H9 (cell line): Measurements from ENCODE around the gene SLC6A2. TPM values are rescaled to one million over a fixed set of nuclear protein-coding genes. Genes with fewer than 3 reads are reported as not detected.
A peak's percentile ranks its signal among the peaks of the same experiment; 100 is the strongest.

ENCODE experiments used
- DNase-seq: peaks from one replicate; pipeline ENCODE4 v3.0.0-alpha.2; 2017
- H2AFZ ChIP-seq: one replicate; pipeline ENCODE4 v1.6.1; 2013; ENCODE audit warnings: mild to moderate bottlenecking, low read length, control low read depth, moderate library complexity
- H2AK5ac ChIP-seq: 2 replicates; pipeline ENCODE4 v1.6.1; 2013; ENCODE audit warnings: low read length, control low read depth, mixed read lengths; ENCODE audit not compliant: insufficient read length
- H2BK120ac ChIP-seq: one replicate; pipeline ENCODE4 v1.6.1; 2013; ENCODE audit warnings: low read depth, mild to moderate bottlenecking, low read length, control low read depth, inconsistent platforms; ENCODE audit not compliant: poor library complexity, severe bottlenecking
- H2BK12ac ChIP-seq: 2 replicates; pipeline ENCODE4 v1.6.1; 2013; ENCODE audit warnings: low read length, control low read depth, mixed read lengths, low read depth; ENCODE audit not compliant: insufficient read length
- H2BK15ac ChIP-seq: 2 replicates; pipeline ENCODE4 v1.6.1; 2013; ENCODE audit warnings: low read depth, low read length, control low read depth
- H2BK20ac ChIP-seq: one replicate; pipeline ENCODE4 v1.6.1; 2013; ENCODE audit warnings: low read depth, mild to moderate bottlenecking, low read length, control low read depth, inconsistent platforms; ENCODE audit not compliant: poor library complexity, severe bottlenecking
- H2BK5ac ChIP-seq: 2 replicates; pipeline ENCODE4 v1.6.1; 2013; ENCODE audit warnings: low read length, control low read depth, mixed read lengths; ENCODE audit not compliant: insufficient read length
- H3K14ac ChIP-seq: 2 replicates; pipeline ENCODE4 v1.6.1; 2013; ENCODE audit warnings: low read length, control low read depth; ENCODE audit not compliant: insufficient read depth
- H3K18ac ChIP-seq: 2 replicates; pipeline ENCODE4 v1.6.1; 2013; ENCODE audit warnings: low read depth, mild to moderate bottlenecking, mixed read lengths, low read length, control low read depth; ENCODE audit not compliant: insufficient read length
- H3K23ac ChIP-seq: 2 replicates; pipeline ENCODE4 v1.6.1; 2013; ENCODE audit warnings: low read length, control low read depth, mixed read lengths, low read depth; ENCODE audit not compliant: insufficient read length
- H3K23me2 ChIP-seq: 2 replicates; pipeline ENCODE4 v1.6.1; 2013; ENCODE audit warnings: low read depth, mild to moderate bottlenecking, mixed read lengths, low read length, control low read depth; ENCODE audit not compliant: insufficient read length, poor library complexity, severe bottlenecking
- H3K27ac ChIP-seq: 2 replicates; pipeline ENCODE4 v1.5.1; 2013; ENCODE audit warnings: low read length, control low read depth, mixed read lengths, low read depth; ENCODE audit not compliant: insufficient read length
- H3K27me3 ChIP-seq: 2 replicates; pipeline ENCODE4 v1.6.1; 2013; ENCODE audit warnings: low read length, control low read depth, inconsistent platforms; ENCODE audit not compliant: insufficient read depth
- H3K4ac ChIP-seq: 2 replicates; pipeline ENCODE4 v1.6.1; 2013; ENCODE audit warnings: low read depth, mild to moderate bottlenecking, control low read depth, inconsistent platforms, low read length, moderate library complexity
- H3K4me1 ChIP-seq: 2 replicates; pipeline ENCODE4 v1.6.1; 2013; ENCODE audit warnings: low read length, control low read depth, inconsistent platforms; ENCODE audit not compliant: insufficient read depth
- H3K4me2 ChIP-seq: 2 replicates; pipeline ENCODE4 v1.6.1; 2013; ENCODE audit warnings: low read length, control low read depth, mixed read lengths; ENCODE audit not compliant: insufficient read length, insufficient read depth
- H3K56ac ChIP-seq: 2 replicates; pipeline ENCODE4 v1.6.1; 2013; ENCODE audit warnings: low read depth, mild to moderate bottlenecking, mixed read lengths, low read length, control low read depth; ENCODE audit not compliant: insufficient read length
- H3K79me1 ChIP-seq: 2 replicates; pipeline ENCODE4 v1.6.1; 2013; ENCODE audit warnings: low read depth, mild to moderate bottlenecking, moderate library complexity, low read length, control low read depth, inconsistent platforms; ENCODE audit not compliant: insufficient read depth, poor library complexity, severe bottlenecking
- H3K79me2 ChIP-seq: 2 replicates; pipeline ENCODE4 v1.6.1; 2013; ENCODE audit warnings: low read length, control low read depth, inconsistent platforms; ENCODE audit not compliant: insufficient read depth
- H3K9ac ChIP-seq: 2 replicates; pipeline ENCODE4 v1.6.1; 2013; ENCODE audit warnings: low read length, control low read depth, mixed read lengths; ENCODE audit not compliant: insufficient read length; ENCODE audit errors: extremely low read depth
- H3K9me3 ChIP-seq: one replicate; pipeline ENCODE4 v1.6.1; 2013; ENCODE audit warnings: low read depth, low read length, inconsistent platforms; ENCODE audit not compliant: control insufficient read depth
- H3T11ph ChIP-seq: one replicate; pipeline ENCODE4 v1.6.1; 2013; ENCODE audit warnings: mild to moderate bottlenecking, low read length, control low read depth, inconsistent platforms
- H4K20me1 ChIP-seq: one replicate; pipeline ENCODE4 v1.6.1; 2013; ENCODE audit not compliant: control insufficient read depth, insufficient read length, insufficient read depth
- H4K5ac ChIP-seq: 2 replicates; pipeline ENCODE4 v1.6.1; 2013; ENCODE audit warnings: low read depth, mild to moderate bottlenecking, mixed read lengths, low read length, control low read depth; ENCODE audit not compliant: insufficient read length
- H4K8ac ChIP-seq: replicated peaks from 2 replicates; pipeline ENCODE4 v1.6.1; 2013; ENCODE audit warnings: low read length, control low read depth, mixed read lengths, low read depth; ENCODE audit not compliant: insufficient read length
- H4K91ac ChIP-seq: 2 replicates; pipeline ENCODE4 v1.6.1; 2013; ENCODE audit warnings: low read depth, mild to moderate bottlenecking, moderate library complexity, mixed read lengths, low read length, control low read depth; ENCODE audit not compliant: insufficient read length
- H3K27ac Mint-ChIP-seq, 3 experiments: 2 replicates in 2 of 3; 3 replicates in 1 of 3; pipeline ENCODE4 v1.8.0; 2020 to 2021; ENCODE audit warnings: mixed read lengths in 3 of 3, mild to moderate bottlenecking in 1 of 3, moderate library complexity in 1 of 3
- H3K27me3 Mint-ChIP-seq: 2 replicates; pipeline ENCODE4 v1.8.0; 2021; ENCODE audit warnings: low read depth, mild to moderate bottlenecking, moderate library complexity, mixed read lengths
- H3K36me3 Mint-ChIP-seq, 3 experiments: 2 replicates in 2 of 3; 3 replicates in 1 of 3; pipeline ENCODE4 v1.8.0; 2020 to 2021; ENCODE audit warnings: low read depth in 3 of 3, mixed read lengths in 3 of 3; ENCODE audit not compliant: insufficient read depth in 1 of 3
- H3K4me1 Mint-ChIP-seq, 2 experiments: 2 replicates each; pipeline ENCODE4 v1.8.0; 2020; ENCODE audit warnings: mixed read lengths in 2 of 2
- H3K4me3 Mint-ChIP-seq, 2 experiments: 2 replicates in 1 of 2; 3 replicates in 1 of 2; pipeline ENCODE4 v1.8.0; 2020 to 2021; ENCODE audit warnings: mild to moderate bottlenecking in 2 of 2, mixed read lengths in 2 of 2, moderate library complexity in 1 of 2
- H3K9me3 Mint-ChIP-seq, 2 experiments: 2 replicates in 1 of 2; 3 replicates in 1 of 2; pipeline ENCODE4 v1.8.0; 2020; ENCODE audit warnings: mild to moderate bottlenecking in 2 of 2, mixed read lengths in 2 of 2, moderate library complexity in 1 of 2
- CTCF ChIP-seq: fragments of 200-600 bp; sonication (generic); conservative IDR thresholded peaks from 3 replicates; pipeline ENCODE4 v1.8.0; 2021; ENCODE audit warnings: antibody characterized with exemption, mild to moderate bottlenecking
- WGBS: extraction: QIAGEN DNeasy Blood & Tissue Kit; methylation state at CpG from one replicate; pipeline ENCODE4 v1.1.7; 2013; ENCODE audit warnings: missing lambda C conversion rate, low lambda C conversion rate, mixed read lengths; ENCODE audit not compliant: insufficient read length; ENCODE audit errors: extremely low coverage; 5-methylcytosine and 5-hydroxymethylcytosine counted together
- total RNA-seq: library from RNA; stranded (reverse); gene quantifications from 2 replicates; pipeline ENCODE4 v1.2.1, GENCODE V29; 2021

SLC6A2 gene
- total RNA-seq, 1 experiment from 2014 or later = 0.24 TPM

DNA sequence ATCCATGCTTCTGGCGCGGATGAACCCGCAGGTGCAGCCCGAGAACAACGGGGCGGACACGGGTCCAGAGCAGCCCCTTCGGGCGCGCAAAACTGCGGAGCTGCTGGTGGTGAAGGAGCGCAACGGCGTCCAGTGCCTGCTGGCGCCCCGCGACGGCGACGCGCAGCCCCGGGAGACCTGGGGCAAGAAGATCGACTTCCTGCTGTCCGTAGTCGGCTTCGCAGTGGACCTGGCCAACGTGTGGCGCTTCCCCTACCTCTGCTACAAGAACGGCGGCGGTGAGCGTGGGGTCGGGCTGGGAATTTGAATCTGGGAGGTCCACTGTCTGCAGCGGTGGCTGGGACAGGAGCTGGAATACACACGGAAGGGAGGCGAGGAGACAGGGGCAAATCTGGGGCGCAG lies 904 bp downstream of the SLC6A2 start:
- peaks cover 57% of the 10 kb centered on the region for H3K27me3 Mint-ChIP-seq
- H2AFZ ChIP-seq = no peak overlapping the region

More for the DNA sequence above, 904 bp downstream of the SLC6A2 start:
- peaks cover 10% of the 10 kb centered on the region for H3K23me2 ChIP-seq
- no peak overlapping the region for H3K18ac ChIP-seq
- no peak overlapping the region for H3K9ac ChIP-seq
- no peak overlapping the region for H3K4ac ChIP-seq
- no peak overlapping the region for H2BK20ac ChIP-seq
- H3K9me3 Mint-ChIP-seq = peaks cover 0 to 3% of the 10 kb centered on the region in 2 experiments; a peak in 2 of 5 replicates
- no peak overlapping the region for H3K14ac ChIP-seq
- H3K36me3 Mint-ChIP-seq = no peaks in the 10 kb centered on the region
- no peak overlapping the region for H2AK5ac ChIP-seq
- H3K79me1 ChIP-seq = no peaks in the 10 kb centered on the region
- no peaks in the 10 kb centered on the region for H3K9me3 ChIP-seq
- H3K4me2 ChIP-seq = peak overlapping the region; percentile 63
- peak overlapping the region; percentile 70 to 87 for H3K4me3 Mint-ChIP-seq
- H3K23ac ChIP-seq = no peak overlapping the region
- no peak overlapping the region for H2BK5ac ChIP-seq
- peaks cover 5 to 7% of the 10 kb centered on the region in 2 experiments for H3K4me1 Mint-ChIP-seq
- no CpG with 5 or more reads among the region's 37 CpGs for WGBS
- H4K20me1 ChIP-seq = no peaks in the 10 kb centered on the region
- no peak overlapping the region for H3K27ac ChIP-seq
- no peak overlapping the region for H2BK12ac ChIP-seq
- no peak overlapping the region for H3T11ph ChIP-seq
- H3K27me3 ChIP-seq = peaks cover 40% of the 10 kb centered on the region; the same call in 1 of the 2 replicates
- no peaks in the 10 kb centered on the region for H3K79me2 ChIP-seq
- no peaks in the 10 kb centered on the region for H3K4me1 ChIP-seq
- no peak overlapping the region for H2BK15ac ChIP-seq
- no peak overlapping the region for H4K91ac ChIP-seq
- no peak overlapping the region for H4K5ac ChIP-seq
- H3K27ac Mint-ChIP-seq = no peak overlapping the region
- TF ChIP-seq CTCF = no peak
- no peak overlapping the region for H4K8ac ChIP-seq
- H2BK120ac ChIP-seq = no peak overlapping the region
- DNase-seq = peak; percentile 55
- no peak overlapping the region for H3K56ac ChIP-seq
